GM19023 (cell line): ENCODE measurements around the gene TSSK2.

Experiments
- ATAC-seq: cut with Tn5 transposase; IDR thresholded peaks from one replicate; pipeline ENCODE4 v1.9.1; 2021; ENCODE audit warnings: mild to moderate bottlenecking, moderate library complexity; ENCODE audit not compliant: unreplicated experiment

The TSSK2 gene

DNA sequence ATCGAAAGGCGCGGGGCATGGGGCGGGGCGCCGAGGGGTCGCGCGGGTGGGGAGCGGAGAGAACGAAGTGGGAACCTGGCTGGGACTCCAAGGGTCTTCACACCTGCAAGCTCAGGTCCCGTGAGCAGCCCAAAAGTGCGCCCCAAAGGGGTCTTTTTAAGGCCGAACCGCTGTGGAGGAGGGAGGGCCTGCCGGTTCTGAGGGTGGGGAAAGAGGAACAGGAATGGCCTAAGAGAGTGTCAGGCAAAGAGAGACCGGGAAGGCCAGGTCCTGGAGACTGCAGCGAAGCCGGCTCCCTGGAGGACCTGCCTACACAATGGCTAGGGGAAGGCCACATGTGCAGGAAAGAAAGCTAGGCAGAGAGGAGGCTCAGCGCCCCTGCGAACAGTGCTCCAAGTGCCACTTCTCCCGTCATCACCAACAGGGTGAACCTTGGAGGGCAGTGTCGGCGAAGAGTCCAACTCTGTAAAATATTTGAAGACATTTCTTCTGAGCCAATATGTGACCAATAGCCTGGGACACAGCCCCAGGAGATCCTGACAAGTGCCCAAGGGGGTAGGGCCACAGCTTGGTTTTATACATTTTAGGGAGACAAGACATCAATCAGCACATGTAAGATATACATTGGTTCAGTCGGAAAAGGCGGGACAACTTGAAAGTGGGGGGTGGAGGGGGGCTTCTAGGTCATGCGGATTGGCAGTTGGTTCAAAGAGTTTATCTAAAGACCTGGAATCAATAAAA lies 8.2 kb upstream of the TSSK2 start:
- no peak for ATAC-seq

DNA sequence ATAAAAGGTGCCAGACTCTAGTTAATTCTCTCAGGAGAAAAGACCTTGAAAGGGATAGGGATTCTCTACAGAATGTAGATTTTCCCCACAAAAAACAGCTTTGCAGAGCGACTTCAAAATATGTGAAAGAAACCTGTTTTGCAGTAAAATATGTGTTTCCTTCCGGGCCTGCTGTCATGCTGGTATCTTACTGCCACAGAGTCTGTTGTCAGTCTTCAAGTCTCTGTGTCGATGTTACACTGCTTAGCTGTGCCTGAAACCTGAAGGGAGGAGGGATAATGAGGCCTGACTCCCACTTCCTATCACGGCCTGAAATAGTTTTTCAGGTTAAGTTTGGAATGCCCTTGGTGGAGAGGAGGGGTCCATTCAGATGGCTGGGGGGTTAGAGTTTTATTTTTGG lies 7.2 kb upstream of the TSSK2 start:
- no peak for ATAC-seq

DNA sequence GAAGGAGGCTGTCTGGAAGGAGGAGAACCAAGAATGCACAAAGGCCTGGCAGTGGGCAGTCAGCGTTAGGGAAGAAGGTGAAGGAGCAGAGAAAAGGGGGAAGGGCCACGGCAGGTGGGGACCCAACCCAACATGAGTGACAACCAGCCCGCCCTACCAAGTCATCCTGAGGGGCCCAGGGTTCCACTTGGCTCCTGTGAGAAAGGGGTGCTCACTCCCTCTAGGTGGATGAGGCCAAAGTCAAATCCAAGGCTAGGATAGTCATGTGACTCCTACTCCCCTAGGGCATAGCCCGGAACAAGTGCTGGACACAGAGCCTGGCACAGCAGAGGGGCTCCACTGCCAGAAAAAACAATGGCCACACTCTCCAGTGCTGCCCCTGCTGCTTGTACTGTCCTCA lies 6.7 kb upstream of the TSSK2 start:
- ATAC-seq, result no peak

DNA sequence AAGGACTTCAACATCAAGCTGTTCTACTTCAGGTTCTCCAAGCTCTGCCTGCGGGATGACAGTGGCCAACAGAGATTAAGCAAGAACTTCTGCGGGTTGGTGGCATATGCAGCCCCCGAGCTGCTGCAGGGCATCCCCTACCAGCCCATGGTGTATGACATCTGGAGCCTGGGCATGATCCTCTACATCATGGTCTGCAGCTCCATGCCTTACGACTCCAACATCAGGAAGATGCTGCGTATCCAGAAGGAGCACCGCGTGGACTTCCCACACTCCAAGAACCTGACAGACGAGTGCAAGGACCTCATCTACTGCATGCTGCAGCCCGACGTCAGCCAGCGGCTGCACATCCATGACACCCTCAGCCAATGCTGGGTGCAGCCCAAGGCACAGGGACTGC lies 6.1 kb upstream of the TSSK2 start:
- no peak for ATAC-seq

DNA sequence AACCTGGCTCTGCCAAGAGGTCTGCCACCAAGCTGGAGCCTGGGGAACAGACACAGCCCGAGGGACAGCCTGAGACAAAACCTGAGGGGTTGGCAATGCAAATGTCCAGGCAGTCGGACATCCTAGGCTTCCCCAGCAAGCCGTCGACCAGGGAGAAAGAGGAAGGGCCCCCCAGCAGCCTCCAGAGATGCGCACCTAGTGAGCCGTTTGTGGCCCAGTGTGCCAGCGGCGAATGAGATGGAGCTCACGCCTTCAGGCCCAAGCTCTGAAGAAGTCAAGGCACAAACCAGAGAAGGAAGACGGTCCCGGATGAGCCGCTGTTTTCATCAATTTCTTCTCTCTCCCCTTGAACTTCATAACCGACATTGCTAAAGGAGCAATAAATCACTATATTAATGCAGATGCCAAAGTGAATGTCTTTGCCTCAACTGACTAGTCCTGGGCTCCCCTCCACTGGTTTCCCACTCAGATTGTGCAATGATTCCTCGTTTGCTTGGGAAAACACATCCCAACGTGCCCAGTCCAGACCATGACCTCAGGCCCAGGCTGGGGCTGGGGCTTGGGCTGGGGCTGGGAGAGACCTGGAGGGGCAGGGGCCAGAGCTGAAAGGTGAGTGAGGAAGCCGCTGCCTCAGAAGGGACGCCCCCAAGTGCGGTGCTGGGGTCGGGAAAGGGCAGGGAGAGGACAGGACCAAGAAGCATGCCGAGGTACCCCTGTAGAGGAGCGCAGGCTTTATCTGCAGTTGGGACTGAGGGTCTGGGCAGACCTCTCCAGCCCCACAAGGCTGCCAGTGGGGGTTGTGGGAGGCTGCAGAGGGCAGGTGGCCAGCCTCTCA lies 5.4 kb upstream of the TSSK2 start:
- ATAC-seq, result no peak

DNA sequence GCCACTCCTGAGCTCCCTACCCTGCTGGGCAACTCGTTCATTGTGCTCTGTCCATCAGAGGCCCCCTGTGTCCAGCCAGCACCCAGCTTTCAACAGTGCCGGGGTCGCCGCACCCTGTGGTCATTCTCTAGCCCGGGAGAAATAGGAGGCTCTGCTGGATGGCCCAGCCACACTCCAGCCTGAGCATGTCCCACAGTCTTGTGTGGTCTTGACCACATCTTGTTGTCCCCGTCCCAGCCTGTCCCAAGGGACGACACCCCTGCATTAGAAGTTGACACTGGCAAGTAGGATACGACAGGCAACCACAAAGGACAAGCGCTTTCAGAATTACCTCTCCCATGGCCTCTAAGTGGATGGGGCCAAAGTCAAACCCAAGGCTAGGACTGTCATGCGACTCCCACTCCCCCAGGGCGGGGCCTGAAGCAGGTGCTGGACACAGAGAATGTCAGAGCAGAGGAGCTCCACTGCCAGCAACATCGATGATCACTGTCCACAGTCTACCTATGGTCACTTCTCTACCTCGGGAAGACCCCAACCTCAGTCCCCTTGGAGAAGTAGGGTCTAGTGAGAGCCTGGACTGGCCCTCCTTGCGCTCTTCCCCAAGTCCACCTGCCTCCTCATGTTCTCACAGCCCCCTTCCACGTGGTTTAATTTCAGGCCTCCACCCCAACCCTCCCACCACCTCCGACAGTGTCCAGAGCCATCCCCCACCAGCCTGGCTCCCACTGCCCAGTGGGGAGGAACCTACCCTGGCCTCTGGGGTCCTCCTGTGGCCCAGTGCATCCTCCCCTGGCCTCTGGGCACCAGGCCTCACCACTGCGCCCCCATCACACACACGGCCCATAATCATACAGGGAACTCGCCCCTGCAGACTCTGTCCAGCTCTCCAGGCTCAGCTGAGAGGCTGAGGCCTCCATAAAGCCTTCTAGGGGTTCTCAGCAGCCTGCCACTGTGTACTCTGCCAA lies 4.5 kb upstream of the TSSK2 start:
- no peak for ATAC-seq

DNA sequence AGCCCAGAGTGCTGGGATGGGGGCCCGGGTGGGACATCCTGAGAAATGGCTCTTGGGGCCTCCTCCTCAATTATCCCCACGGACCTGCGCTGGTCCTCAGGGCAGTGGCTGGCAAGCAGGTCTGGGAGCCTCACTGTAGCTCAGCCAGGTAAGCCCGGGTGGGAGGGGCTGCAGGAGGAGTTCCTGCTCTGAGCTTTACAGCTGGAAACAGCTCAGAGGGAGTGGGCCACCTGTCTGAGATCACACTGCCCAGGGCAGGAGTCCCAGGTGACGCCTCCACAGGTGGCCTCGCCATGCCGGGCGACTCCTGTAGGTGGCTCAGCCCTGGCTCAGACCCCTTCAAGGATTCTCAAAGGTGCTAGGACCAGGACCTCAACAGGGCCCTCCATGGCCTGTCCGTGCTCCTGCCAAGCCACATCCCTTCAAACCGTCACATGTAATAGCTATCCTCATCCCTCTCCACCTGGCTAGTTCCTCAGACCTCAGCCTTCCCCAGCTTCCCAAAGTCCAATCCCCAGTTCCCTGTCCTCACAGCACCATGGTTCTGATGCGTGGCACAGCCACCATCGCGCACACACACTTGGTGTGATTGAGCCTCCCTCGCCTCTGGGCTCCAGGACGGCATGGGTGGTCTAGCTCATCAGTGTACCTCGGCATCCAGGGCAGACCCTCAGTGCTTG lies 3.6 kb upstream of the TSSK2 start:
- no peak for ATAC-seq

DNA sequence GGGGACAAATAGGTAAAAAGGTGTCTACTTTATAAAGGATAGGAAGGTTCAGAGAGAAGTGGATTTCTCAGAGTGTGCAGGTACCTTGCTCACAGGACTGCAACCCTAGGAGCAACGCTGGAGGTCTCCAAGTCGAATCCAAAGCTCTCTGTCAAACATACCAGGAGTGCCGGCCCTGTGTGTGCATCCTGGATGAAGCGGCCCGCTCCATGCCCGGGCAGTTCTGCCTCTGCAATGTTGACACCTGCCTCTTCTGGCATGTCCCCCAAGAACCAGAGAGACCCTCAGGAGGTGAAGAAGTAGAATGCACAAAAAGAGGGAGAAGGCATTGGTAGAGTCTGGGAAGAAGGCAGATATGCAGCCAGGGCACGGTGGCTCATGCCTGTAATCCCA lies 3.1 kb upstream of the TSSK2 start:
- no peak for ATAC-seq

DNA sequence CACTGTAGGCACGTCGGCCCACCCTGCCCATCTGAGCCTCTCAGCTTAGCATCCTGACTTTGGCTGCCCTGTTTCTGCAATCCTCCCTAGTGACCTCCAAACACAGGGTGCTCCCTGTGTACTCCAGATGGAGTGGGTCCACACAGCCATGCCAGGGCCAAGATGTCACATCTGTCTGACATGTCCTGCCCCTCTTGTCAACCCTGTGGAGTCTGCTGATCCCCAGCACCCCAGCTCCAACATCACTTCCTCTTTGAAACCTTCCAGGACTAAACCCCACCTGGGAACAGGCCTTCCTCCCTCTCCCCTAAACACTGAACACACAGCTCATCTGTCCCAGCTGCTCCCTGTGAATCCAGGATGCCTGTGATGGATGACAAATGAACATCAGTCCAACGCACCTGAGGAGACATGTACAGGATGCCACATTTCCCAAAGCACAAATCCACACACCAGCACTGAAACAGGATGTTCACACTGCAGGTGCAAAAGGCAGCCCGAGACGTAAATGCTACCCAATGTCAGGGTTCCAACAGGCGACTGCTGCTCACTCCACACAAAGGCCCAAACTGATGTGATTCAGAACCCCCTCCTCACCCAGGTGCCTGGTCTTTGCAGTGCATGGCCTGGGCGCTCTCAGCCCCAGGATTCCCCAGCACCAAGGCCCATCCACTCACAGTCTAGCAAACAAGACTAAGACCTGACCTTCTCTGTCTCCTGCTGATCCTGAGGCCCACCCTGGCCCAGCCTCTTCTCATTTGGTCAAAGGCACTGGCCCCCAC lies 2.0 kb upstream of the TSSK2 start:
- ATAC-seq, result no peak

DNA sequence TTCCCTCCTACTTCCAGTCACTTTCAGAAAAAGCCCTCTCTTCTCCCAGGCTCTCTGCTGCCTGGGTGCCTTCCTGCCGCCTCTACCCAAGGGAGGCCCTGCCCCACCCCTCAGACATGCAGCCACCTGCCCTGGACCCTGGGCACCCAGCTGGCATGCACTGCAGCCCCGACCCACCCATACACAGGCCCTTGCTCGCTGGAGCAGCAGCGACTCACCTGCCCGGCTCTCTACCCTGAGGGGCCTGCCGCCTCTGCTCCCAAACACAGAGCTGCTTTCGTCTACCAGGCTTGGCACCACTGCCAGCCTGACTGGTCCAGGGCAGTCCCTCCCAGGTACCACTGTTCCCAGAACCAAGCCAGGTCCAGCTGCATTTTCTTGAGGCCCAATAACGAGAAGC lies 1.2 kb upstream of the TSSK2 start:
- no peak for ATAC-seq

DNA sequence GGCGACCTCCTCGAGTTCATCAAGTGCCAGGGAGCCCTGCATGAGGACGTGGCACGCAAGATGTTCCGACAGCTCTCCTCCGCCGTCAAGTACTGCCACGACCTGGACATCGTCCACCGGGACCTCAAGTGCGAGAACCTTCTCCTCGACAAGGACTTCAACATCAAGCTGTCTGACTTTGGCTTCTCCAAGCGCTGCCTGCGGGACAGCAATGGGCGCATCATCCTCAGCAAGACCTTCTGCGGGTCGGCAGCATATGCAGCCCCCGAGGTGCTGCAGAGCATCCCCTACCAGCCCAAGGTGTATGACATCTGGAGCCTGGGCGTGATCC lies 542 bp downstream of the TSSK2 start:
- no peak for ATAC-seq

DNA sequence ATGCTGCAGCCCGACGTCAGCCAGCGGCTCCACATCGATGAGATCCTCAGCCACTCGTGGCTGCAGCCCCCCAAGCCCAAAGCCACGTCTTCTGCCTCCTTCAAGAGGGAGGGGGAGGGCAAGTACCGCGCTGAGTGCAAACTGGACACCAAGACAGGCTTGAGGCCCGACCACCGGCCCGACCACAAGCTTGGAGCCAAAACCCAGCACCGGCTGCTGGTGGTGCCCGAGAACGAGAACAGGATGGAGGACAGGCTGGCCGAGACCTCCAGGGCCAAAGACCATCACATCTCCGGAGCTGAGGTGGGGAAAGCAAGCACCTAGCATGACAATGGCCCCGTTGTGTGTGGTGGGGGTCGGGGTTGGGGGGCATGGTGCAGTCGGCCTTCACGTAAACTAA lies 1.0 kb downstream of the TSSK2 start:
- no peak for ATAC-seq

DNA sequence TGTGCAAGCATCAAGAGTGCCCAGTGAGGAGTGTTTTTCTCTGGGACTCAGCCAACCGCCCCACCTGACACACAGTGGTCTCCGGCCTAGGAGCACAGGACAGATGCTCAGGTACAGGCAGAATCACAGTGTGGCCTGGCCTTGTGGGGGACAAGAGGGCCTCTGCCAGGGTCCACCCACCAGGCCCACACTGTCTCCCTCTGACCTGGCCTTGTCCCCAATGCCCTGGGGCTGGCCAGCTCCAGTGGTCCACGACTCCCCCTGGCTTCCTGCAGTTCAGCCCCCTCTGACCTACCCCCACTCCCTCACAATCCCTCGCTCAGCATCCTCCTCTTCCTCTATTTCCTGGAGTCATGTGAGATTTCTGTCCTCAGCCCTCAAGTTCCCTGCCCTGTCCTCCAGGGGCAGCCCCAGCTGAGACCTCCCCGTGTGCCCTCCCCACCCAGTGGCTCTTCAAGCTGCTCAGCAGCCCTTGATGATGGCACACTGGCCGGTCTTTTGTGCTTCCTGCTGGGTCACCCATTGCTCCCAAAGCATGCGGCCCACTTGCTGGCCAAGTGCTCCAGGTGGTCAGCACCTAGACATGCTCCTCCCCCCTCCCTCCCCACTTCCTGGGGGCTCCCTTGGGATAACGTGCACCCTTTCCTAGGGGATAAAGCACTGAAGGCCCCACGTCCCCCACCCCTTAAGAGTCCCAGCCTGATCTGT lies 1.7 kb downstream of the TSSK2 start:
- ATAC-seq, result no peak

DNA sequence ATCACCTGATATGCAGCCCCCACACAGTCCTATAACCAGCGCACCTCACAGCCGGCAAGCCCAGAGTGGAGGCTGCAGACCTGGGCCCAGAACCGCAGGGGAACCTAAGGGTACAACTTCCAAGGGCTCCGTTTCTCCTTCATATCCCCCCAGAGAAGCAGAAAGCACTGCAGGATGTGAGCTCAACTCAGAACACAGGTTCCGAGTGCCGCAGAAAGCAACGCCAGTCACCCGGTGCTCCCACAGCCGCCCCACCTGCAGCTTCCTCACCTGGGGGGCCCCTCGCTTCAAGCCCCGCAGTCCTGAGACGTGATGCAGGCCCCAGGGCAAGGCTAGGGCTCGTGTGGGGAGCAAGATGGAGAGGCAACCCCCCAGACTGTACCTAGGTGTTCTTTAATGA lies 2.5 kb downstream of the TSSK2 start:
- ATAC-seq, result no peak

DNA sequence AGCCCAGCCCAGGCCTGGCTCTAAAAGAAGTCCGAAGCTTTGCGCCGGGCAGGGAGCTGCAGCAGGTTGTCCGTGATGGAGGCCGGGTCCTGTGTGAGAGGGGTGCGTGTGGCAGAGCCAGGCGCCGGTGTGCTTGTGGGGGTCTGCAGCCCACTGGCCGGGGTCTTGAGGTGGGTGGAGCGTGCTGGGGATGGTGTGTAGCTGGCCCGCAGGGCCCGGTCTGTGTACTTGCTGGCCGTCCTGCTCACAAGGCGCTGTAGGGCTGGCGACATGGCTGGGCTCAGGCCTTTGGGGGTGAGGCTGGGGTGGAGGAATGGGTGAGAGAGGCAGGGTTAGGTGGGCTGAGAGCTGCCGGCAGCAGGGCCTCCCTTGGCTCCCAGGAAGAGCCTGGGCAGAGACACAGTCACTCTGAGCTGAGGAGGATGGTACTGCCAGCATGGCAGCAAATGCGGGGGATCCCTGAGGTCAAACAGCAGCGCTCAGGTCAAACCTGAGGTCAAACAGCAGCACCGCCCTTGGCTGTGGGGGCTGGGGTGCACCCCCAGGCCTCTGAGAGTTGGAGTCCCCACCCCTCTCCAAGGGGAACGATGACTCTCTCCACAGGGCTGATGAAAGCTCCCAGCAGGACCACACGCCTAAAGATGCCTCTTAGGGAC lies 3.2 kb downstream of the TSSK2 start:
- ATAC-seq, result no peak

DNA sequence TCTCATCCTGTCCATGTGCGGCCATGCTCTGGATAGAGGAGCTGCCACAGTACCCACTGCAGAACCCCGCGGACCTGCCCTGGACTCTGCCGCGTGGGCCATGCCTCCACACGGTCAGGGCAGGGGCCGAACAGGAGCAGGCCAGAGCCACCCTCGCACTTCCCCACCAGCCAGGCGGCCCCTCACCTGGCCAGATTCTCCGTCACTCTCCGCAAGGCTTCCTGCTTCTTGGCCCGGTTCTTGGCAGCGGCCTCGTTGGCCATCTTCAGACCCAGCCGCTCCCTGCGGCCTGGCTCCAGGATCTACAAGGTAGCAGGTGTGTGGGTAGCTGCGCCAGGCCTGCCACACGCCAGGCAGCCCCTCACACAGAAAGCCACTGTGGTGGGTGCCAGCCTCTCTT lies 3.8 kb downstream of the TSSK2 start:
- no peak for ATAC-seq

DNA sequence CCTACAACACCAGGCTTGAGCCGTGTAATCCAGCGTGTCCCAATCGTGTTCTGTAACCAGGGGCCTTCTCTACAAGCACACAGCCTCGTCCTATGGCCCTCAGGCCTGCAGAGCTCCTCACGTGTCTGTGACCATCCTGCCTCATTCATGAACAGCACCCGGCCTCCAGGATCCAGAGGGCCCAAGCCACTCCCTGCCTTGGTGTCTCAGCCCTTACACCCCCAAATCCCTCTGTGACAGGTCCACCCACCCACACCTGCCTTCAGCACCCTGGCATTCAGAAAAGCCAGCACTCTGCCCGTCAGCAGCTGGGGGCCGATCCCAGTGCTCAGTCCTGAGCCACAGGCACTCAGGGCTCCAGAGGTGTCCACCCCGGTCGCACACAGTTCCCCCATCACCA lies 5.8 kb downstream of the TSSK2 start:
- ATAC-seq, result no peak

DNA sequence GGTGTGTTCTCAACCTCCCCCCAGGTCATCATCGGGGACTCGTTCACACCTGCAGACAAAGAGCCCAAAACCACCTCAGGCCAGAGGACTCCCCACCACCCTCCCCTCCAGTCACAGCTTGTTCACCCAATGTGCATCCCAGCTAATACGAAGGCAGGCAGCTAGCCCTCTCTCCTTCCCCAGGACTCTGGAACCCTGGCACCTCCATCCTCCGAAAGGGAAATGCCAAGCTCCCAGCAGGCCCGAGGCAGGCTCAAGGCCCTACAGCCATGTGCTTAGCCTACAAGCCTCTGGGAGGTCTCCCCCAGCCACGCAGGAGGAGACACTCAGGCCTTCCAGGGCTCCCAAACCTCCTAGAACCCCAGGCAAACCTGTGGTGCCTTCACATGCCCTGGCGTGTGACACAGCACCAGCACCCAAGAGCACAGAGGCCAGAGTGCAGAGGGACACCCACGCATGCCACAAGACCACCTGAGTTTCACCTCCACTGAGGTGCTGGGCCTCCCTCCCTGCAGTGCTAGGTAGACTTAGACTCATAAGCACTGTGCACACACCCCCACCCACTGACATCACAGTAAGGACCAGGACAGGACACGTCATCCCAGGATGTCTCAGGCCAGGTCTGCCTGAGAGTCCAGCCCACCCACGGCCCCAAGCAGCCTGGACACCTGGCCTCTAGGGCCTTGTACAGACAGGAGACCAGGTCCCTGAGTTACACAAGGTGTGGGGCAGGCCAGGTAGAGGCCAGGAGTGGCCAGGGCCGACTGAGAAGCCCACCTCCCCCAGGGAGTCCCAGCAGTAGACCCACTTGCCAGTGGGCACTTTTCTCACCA lies 6.5 kb downstream of the TSSK2 start:
- ATAC-seq, result no peak
